ENCODE data around the gene PCDHGA7.
"Not testable (repeated sequence)": the region's sequence is repeated elsewhere in the genome, so short reads cannot be mapped to it uniquely, and the experiment has no call there.

Gene PCDHGA7

GRCh38 chr5:141430332-141431113 is 48.0 kb downstream of the PCDHGA7 start, which contains the start of gene PCDHGA12:
TSS of gene PCDHGA12 (plus strand) at chr5:141430507. CDS start at chr5:141430760, 253 bp downstream.
- peak; percentile 95 for DNase-seq

DNA sequence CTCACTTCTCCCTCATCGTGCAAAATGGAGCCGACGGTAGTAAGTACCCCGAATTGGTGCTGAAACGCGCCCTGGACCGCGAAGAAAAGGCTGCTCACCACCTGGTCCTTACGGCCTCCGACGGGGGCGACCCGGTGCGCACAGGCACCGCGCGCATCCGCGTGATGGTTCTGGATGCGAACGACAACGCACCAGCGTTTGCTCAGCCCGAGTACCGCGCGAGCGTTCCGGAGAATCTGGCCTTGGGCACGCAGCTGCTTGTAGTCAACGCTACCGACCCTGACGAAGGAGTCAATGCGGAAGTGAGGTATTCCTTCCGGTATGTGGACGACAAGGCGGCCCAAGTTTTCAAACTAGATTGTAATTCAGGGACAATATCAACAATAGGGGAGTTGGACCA is 48.7 kb downstream of the PCDHGA7 start:
- DNase-seq: peak; percentile 62

- DNase-seq: not testable (repeated sequence)
Measured at GRCh38 chr5:141432308-141432707, 49.8 kb downstream of the PCDHGA7 start.

- not testable (repeated sequence) for DNase-seq
Measured at GRCh38 chr5:141432726-141433125, 50.2 kb downstream of the PCDHGA7 start.

DNA sequence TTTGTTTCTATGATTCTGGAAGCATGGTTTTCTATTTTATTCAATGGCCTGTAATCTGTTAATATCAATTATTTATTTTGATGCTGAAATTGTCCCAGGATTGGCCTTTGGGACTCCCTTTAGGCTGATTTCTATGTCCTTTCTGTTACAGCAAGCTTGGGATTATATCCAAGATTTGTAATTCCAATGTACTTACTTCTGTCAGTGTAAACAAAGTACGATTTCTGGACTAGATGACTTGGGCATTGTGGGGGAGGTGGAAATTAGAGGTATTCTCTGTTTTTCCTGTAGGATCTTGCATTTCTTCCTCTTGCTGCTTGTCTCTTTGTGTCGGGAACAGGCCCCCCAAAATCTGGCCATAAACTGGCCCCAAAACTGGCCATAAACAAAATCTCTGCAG is 51.5 kb downstream of the PCDHGA7 start:
- peak; percentile 29 for DNase-seq

Measured in fibroblast of skin of right biceps (primary cell).